ENCODE data around the gene CRY2. TPM values are rescaled to one million over a fixed set of nuclear protein-coding genes. Genes with fewer than 3 reads are reported as not detected.
"Not testable (repeated sequence)": the region's sequence is repeated elsewhere in the genome, so short reads cannot be mapped to it uniquely, and the experiment has no call there.

Gene CRY2
- total RNA-seq, 2 experiments from 2014 or later, result 32.4 to 36.9 TPM

- ATAC-seq (ENCODE audit: low read depth), result no peak
- Mint-ChIP-seq H3K4me1 (peaks cover 5% of the 10 kb centered on the region), H3K27ac (no peak overlapping the region), H3K4me3 (no peak overlapping the region), H3K27me3 (peaks cover 3% of the 10 kb centered on the region), H3K9me3 (no peaks in the 10 kb centered on the region), H3K36me3 (peaks cover 1% of the 10 kb centered on the region)
- DNase-seq, result no peak
- POLR2A ChIA-PET, result interaction anchor here (0.6 to 1.0 kb wide), 2 partner anchors 17 to 1885 kb away, joined by 3 to 4 read pairs; no protein-coding TSS in a partner anchor
Measured at GRCh38 chr11:45818961-45819605, 28.2 kb upstream of the CRY2 start.

- Mint-ChIP-seq H3K27me3 (peaks cover 4% of the 10 kb centered on the region), H3K4me3 (no peak overlapping the region), H3K4me1 (peaks cover 5% of the 10 kb centered on the region), H3K9me3 (no peaks in the 10 kb centered on the region), H3K27ac (no peak overlapping the region), H3K36me3 (no peaks in the 10 kb centered on the region)
- POLR2A ChIA-PET, result no interaction called here
- no peak for ATAC-seq (ENCODE audit: low read depth)
- no peak for DNase-seq
Measured at GRCh38 chr11:45820211-45820857, 26.9 kb upstream of the CRY2 start.

GRCh38 chr11:45826492-45826891, 20.8 kb upstream of the CRY2 start:
- not testable (repeated sequence) for H3K9me3 Mint-ChIP-seq; H3K36me3 Mint-ChIP-seq; H3K4me1 Mint-ChIP-seq; H3K4me3 Mint-ChIP-seq; ATAC-seq (ENCODE audit: low read depth); DNase-seq; H3K27ac Mint-ChIP-seq
- H3K27me3 Mint-ChIP-seq, result peaks cover 22% of the 10 kb centered on the region
- POLR2A ChIA-PET, result interaction anchor here (1.2 kb wide), 1 partner anchor 22 kb away, joined by 4 read pairs; the partner anchor contains the start of gene SLC35C1

- peaks cover 9% of the 10 kb centered on the region for H3K4me1 Mint-ChIP-seq
- no peaks in the 10 kb centered on the region for H3K9me3 Mint-ChIP-seq
- no peak overlapping the region for H3K4me3 Mint-ChIP-seq
- POLR2A ChIA-PET, result interaction anchor here (0.6 to 1.2 kb wide), 2 partner anchors 13 to 23 kb away, joined by 3 to 4 read pairs; partner anchors contain the start of gene SLC35C1
- no peak for DNase-seq
- peaks cover 7% of the 10 kb centered on the region for H3K36me3 Mint-ChIP-seq
- H3K27me3 Mint-ChIP-seq, result peaks cover 22% of the 10 kb centered on the region
- no peak for ATAC-seq (ENCODE audit: low read depth)
- no peak overlapping the region for H3K27ac Mint-ChIP-seq
Measured at GRCh38 chr11:45827123-45827522, 20.2 kb upstream of the CRY2 start.

GRCh38 chr11:45828996-45829395, 18.3 kb upstream of the CRY2 start:
- no peak overlapping the region for H3K4me3 Mint-ChIP-seq
- H3K27ac Mint-ChIP-seq, result no peak overlapping the region
- POLR2A ChIA-PET, result no interaction called here
- ATAC-seq (ENCODE audit: low read depth) (no peak), DNase-seq (no peak)
- peaks cover 18% of the 10 kb centered on the region for H3K4me1 Mint-ChIP-seq
- no peaks in the 10 kb centered on the region for H3K9me3 Mint-ChIP-seq
- peaks cover 10% of the 10 kb centered on the region for H3K36me3 Mint-ChIP-seq
- H3K27me3 Mint-ChIP-seq, result peaks cover 20% of the 10 kb centered on the region

- H3K4me3 Mint-ChIP-seq, result no peak overlapping the region
- no peak overlapping the region for H3K27ac Mint-ChIP-seq
- ATAC-seq (ENCODE audit: low read depth), result no peak
- peaks cover 18% of the 10 kb centered on the region for H3K27me3 Mint-ChIP-seq
- peaks cover 10% of the 10 kb centered on the region for H3K36me3 Mint-ChIP-seq
- POLR2A ChIA-PET, result interaction anchor here (0.7 kb wide), 1 partner anchor 16 kb away, joined by 3 read pairs; no protein-coding TSS in a partner anchor
- H3K4me1 Mint-ChIP-seq, result peaks cover 28% of the 10 kb centered on the region
- no peaks in the 10 kb centered on the region for H3K9me3 Mint-ChIP-seq
- DNase-seq, result no peak
Measured at GRCh38 chr11:45830596-45830995, 16.7 kb upstream of the CRY2 start.

- Mint-ChIP-seq H3K27ac (no peak overlapping the region), H3K4me1 (peaks cover 36% of the 10 kb centered on the region), H3K9me3 (no peaks in the 10 kb centered on the region), H3K27me3 (peaks cover 18% of the 10 kb centered on the region), H3K36me3 (peaks cover 26% of the 10 kb centered on the region), H3K4me3 (peak overlapping the region; percentile 20)
- POLR2A ChIA-PET, result interaction anchor here (1.2 to 3.3 kb wide), 3 partner anchors 13 to 28 kb away, joined by 5 to 40 read pairs (median 27); partner anchors contain the start of genes CRY2 and SLC35C1
- ATAC-seq (ENCODE audit: low read depth) (no peak), DNase-seq (no peak)
Measured at GRCh38 chr11:45832811-45833441, 14.3 kb upstream of the CRY2 start.

- no peaks in the 10 kb centered on the region for H3K9me3 Mint-ChIP-seq
- peak overlapping the region; percentile 83 for H3K4me3 Mint-ChIP-seq
- peaks cover 18% of the 10 kb centered on the region for H3K27me3 Mint-ChIP-seq
- POLR2A ChIA-PET, result interaction anchor here (0.7 to 3.3 kb wide), 4 partner anchors 9 to 62 kb away, joined by 3 to 40 read pairs (median 16); partner anchors contain the start of genes CRY2 and SLC35C1
- ATAC-seq (ENCODE audit: low read depth) (no peak), DNase-seq (no peak)
- H3K27ac Mint-ChIP-seq, result peak overlapping the region; percentile 94
- peaks cover 36% of the 10 kb centered on the region for H3K4me1 Mint-ChIP-seq
- H3K36me3 Mint-ChIP-seq, result peaks cover 26% of the 10 kb centered on the region
Measured at GRCh38 chr11:45833761-45834160, 13.5 kb upstream of the CRY2 start.

- POLR2A ChIA-PET, result interaction anchor here (0.7 to 3.3 kb wide), 4 partner anchors 8 to 63 kb away, joined by 3 to 40 read pairs (median 16); partner anchors contain the start of genes CRY2 and SLC35C1
- Mint-ChIP-seq H3K36me3 (peaks cover 26% of the 10 kb centered on the region), H3K4me1 (peaks cover 36% of the 10 kb centered on the region), H3K9me3 (no peaks in the 10 kb centered on the region), H3K27me3 (peaks cover 14% of the 10 kb centered on the region), H3K27ac (peak overlapping the region; percentile 94), H3K4me3 (peak overlapping the region; percentile 83)
- peak; percentile 98 for ATAC-seq (ENCODE audit: low read depth)
- peak; percentile 44 for DNase-seq
Measured at GRCh38 chr11:45834298-45834756, 12.9 kb upstream of the CRY2 start.

GRCh38 chr11:45839204-45839603, 8.1 kb upstream of the CRY2 start:
- H3K27me3 Mint-ChIP-seq, result peaks cover 22% of the 10 kb centered on the region
- peaks cover 16% of the 10 kb centered on the region for H3K36me3 Mint-ChIP-seq
- ATAC-seq (ENCODE audit: low read depth) (no peak), DNase-seq (no peak)
- H3K27ac Mint-ChIP-seq, result no peak overlapping the region
- POLR2A ChIA-PET, result no interaction called here
- H3K4me3 Mint-ChIP-seq, result no peak overlapping the region
- H3K4me1 Mint-ChIP-seq, result peaks cover 30% of the 10 kb centered on the region
- H3K9me3 Mint-ChIP-seq, result no peaks in the 10 kb centered on the region

- H3K9me3 Mint-ChIP-seq; ATAC-seq (ENCODE audit: low read depth); POLR2A ChIA-PET; DNase-seq; H3K27ac Mint-ChIP-seq; H3K4me3 Mint-ChIP-seq: not testable (repeated sequence)
- peaks cover 16% of the 10 kb centered on the region for H3K36me3 Mint-ChIP-seq
- peaks cover 25% of the 10 kb centered on the region for H3K27me3 Mint-ChIP-seq
- H3K4me1 Mint-ChIP-seq, result peaks cover 24% of the 10 kb centered on the region
Measured at GRCh38 chr11:45840251-45840650, 7.0 kb upstream of the CRY2 start.

- Mint-ChIP-seq H3K27me3 (peaks cover 19% of the 10 kb centered on the region), H3K4me1 (peaks cover 27% of the 10 kb centered on the region), H3K36me3 (no peaks in the 10 kb centered on the region), H3K27ac (peak overlapping the region; percentile 84), H3K4me3 (peak overlapping the region; percentile 75), H3K9me3 (no peaks in the 10 kb centered on the region)
- POLR2A ChIA-PET, result interaction anchor here (2.4 kb wide), 1 partner anchor 38 kb away, joined by 13 read pairs; the partner anchor contains the start of gene SLC35C1
- DNase-seq (peak; percentile 82), ATAC-seq (ENCODE audit: low read depth) (peak; percentile 20)
Measured at GRCh38 chr11:45843158-45843924, 3.9 kb upstream of the CRY2 start.
